GM18867 (cell line): ENCODE measurements around the gene MYADML2.

Source experiments
- ATAC-seq: cut with Tn5 transposase; IDR thresholded peaks from one replicate; pipeline ENCODE4 v1.9.1; 2021; ENCODE audit warnings: mild to moderate bottlenecking, moderate library complexity; ENCODE audit not compliant: unreplicated experiment

The MYADML2 gene

DNA sequence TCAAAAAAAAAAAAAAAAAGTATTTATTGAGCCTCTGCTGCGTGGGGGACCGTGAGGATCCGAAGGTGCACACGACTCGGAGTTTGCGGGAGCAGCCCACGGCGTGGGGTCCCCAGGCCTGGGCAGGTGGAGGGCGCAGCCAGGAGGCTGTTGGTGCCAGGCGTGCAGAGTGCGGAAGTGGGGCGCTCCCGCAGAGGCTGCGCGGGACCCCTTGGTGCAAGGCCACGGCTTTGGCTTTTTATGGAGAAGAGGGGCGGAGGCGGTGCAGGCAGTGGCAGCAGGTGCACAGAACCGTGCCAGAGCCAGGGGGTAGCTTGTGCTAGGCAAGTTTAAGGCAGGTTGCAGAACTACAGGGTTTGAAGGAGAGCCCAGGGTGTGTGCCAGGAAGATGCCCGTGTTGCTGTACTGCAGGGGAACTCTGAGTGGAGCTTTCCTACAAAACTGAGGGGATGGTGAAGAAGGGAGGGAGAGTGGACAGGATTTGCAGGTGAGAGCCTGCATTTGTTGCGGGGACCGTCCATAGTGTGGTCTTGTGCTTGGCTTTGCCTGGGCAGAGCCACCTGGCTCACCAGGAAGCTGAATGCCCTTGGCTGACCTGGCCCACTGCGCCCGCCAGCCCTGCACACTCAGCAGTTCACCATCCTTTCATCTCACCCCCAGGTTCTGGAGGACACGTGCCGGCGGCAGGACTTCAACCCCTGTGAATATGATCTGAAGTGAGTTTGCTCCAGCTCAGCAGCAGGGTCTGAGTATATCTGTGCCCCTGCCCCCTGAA, 31.7 kb upstream of the MYADML2 start:
- ATAC-seq, result no peak

DNA sequence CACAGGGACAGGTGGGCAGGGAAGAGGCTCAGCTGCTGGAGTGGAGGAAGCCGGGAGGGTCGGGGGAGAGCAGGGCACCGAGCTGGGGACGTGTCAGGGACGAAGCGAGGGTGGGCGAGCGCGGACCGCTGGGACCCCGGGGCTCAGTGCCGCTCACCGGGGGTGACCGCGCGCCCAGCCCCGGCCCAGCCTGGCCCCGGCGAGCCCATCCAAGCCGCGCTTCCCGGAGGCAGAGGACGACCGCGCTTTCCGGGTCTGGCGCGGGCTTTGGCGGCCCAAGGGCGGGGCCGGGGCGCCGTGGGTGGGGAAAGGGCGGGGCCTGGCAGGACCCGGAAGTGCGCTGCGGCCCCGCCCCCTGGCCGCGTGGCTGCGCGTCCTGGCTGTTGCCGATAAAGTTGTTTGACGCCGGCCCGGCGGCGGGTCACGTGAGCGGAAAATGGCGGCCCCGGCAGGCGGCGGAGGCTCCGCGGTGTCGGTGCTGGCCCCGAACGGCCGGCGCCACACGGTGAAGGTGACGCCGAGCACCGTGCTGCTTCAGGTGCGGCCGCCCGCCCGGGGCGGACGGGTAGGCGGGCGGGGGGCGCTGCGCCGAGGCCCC, 30.3 kb upstream of the MYADML2 start, which contains the start of gene ASPSCR1:
ASPSCR1 (plus strand) TSS at position 419 of the 598 bp plus-strand sequence; CDS start at position 437, 18 bp downstream.
- peak; percentile 83 for ATAC-seq

DNA sequence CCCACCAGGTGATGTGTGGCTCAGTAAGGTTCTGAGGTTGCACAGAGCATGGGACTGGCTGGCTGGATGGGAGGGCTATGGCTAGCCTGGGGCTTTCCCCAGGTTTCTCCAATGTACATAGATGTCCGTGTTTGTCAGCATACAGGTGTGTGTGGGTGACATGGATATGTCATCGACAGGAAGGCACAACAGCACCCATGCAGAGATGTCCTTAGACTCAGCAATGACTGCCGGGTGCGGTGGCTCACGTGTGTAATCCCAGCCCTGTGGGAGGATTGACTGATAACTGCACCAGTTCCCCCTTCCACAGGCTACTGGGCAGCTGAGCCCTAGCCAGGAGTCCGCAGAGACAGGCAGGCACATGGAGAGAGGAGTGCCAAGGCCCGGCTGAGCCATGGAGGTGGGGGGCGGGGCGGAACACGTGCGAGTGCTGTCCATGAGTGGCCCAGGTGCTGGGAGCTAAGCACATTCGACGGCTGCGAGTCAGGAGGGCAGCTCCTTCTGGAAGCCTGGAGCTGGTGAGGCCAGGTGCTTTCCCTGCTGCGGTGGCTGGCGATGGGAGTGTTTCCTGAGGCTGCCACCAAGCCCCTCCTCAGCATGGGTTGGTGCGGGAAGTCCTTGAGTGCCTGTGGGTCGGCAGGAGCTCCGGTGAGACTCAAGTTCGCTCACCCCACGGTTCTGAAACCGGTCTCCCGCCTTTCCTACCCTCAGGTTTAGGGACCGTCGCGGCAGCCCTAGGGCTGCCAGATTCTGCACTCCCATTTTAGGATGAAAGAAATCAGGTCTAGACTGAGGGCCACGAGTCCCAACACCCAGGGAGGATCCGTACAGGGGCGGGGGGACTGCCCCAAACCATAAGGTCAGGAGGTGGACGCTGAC, 29.5 kb upstream of the MYADML2 start:
- ATAC-seq, result no peak

DNA sequence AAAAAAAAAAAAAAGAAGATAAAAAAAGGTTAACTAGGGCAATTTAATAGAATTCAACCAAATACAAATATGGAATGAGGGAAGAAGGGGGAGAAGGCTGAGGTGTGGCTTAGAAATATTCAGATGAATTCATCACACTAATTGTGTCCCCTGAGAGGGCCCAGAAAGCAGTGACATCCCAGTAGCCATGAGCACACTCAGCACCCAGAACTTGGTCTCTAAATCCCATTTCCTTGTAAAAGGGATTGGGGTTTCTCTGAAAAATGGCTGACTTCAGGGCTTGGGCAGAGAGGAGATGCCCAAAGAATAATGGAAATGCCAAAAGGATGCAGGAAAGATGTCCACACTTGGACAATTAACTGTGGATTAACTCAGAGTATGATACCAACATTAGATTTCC, 26.4 kb upstream of the MYADML2 start:
- ATAC-seq, result no peak

DNA sequence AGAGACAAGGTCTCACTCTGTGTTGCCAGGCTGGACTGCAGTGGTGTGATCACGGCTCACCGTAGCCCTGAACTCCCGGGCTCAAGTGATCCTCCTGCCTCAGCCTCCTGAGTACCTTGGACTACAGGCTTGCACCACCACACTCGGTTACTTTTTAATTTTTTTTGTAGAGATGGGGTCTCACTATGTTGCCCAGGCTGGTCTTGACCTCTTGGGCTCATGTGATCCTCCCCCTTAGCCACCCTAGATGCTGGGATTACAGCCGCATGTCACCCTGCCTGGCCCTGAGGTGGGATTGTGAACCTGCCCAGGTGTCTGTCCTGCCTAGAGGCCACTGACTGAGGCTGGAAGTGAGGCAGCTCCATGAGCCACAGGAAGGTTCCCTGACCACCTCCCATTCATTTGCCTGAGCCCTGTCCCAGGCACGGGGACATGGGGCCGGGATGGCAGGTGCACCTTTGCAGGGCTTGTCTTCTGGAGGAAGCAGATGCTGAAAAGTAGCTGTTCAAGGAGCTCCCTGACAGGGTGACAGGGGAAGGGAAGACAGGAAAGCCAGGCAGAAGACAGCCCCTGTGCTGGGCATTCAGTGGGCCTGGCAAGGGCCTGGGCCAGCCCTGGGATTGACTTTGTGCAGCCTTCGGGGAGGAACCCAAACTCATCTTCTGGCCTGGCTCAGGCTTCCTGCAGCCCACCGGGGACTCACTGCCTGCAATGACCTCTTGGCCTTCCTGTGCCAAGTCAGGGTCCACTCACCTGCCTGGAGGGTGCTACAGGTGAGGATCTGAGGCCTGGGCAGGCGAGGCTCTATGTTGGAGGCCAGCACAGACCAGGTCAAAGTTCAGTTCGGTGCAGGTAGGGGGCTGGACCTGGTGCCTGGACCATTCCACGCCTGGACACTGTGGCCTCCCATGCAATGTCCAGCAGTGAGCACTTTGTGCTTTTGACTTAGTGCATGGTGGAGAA, 22.1 kb upstream of the MYADML2 start:
- no peak for ATAC-seq

DNA sequence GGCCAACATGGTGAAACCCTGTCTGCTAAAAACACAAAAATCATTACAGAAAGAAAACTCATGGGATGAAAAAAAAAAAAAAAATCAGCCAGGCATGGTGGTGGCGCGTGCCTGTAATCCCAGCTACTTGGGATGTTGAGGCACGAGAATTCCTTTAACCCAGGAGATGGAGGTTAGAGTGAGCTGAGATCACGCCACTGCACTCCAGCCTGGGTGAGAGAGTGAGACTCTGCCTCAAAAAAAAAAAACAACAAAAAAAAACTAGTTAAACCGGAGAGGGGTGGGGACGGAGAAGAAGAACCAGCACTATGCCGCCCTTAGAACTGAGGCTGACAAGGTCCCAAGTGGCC, 21.3 kb upstream of the MYADML2 start:
- no peak for ATAC-seq

- no peak for ATAC-seq
These were observed 20.7 kb upstream of the MYADML2 start for GRCh38 chr17:81967533-81968395.

DNA sequence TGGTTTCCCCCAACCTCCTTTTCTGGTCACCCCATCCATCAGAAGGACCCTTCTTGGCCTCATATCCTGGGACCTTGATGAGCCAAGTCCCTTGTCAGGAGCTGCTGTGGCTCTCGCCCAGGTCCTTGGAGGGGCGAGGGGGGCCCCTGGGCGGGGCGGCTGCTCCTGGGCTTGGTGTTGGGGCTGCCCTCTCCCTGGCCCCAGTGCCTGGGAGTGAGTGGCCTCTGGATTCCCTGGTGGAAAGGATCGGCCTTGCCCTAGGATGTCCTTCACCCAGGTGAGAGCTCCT, 20.2 kb upstream of the MYADML2 start:
- ATAC-seq, result no peak

- no peak for ATAC-seq
These were observed 19.6 kb upstream of the MYADML2 start for GRCh38 chr17:81966343-81967243.

GRCh38 chr17:81964081-81964849, 17.2 kb upstream of the MYADML2 start:
- ATAC-seq, result no peak

GRCh38 chr17:81962499-81963441, 15.7 kb upstream of the MYADML2 start:
- no peak for ATAC-seq

DNA sequence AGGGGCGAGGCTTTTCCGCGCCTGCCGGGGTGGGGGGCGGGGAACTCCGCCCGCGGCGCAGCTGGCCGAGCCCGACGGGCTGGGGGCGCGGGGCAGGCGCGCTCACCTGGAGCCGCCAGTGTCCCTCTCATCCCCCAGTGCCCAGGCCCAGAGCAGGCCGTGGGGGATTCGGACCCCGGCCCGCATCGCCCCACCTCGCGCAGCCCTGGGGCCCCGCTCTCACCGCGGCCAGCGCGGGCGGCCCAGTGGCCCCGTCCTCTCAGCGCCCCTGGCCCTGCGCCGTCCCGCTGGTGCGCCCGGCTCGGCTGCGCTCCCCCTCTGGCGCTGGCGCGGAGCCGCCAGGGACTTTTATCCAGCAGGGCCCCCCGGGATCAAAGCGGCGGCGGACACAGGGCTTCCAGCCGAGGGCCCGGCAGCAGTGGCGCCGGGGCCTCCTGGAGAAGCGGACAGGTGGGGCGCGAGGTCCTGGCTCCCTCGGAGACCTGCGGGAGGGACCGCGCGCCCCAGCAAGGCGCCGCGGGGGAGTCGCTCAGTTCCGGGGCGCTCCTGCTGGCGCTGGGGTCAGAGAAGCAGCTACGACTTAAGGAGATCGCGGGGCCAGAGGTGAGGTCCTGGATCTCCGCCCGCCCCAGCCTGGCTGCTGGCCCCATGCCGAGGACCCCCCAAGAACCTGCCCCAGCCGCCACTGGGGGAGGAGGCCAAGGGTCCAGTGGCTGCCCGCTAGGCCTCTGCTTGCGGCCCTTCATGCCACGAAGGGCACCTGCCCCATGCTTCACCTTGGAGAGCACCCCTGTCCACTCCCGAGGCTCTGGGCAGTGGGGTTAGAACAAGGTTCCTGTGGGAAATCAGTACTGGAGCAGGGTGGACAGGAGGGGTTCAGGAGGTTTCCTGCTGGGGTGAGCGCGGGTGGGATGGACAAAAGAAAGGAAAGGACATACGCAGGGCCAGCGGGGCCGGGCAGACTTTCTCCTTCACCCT, 14.8 kb upstream of the MYADML2 start:
- no peak for ATAC-seq

DNA sequence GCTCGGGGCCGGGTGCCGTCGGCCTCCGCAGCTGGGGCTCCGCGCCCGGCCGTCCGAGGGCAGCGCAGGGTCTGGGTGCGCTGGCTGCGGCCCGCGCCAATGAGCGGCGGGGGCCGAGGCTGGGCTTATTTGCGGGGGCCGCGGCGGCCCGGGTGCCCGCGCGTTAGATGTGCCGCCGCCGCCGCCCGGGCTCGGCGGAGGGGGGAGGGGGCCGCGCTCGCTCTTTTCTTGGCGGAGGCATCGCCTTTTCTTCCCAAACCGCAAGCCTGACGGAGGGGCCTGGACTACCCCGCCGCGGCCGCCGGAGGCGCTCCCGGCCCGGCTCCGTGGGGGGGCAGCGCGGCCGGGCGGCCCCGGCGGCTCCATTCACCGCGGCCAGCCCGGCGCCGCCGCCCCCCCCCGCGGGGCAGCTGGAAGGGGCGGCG, 14.1 kb upstream of the MYADML2 start, which contains the start of gene NOTUM:
NOTUM (minus strand) TSS at position 101 of the 425 bp plus-strand sequence. CDS start 278 bp downstream, outside the sequence.
- ATAC-seq, result no peak

GRCh38 chr17:81960130-81960958, 13.3 kb upstream of the MYADML2 start:
- ATAC-seq, result no peak
